ENCODE results near the gene ELOVL6. TPM values are rescaled to one million over a fixed set of nuclear protein-coding genes. Genes with fewer than 3 reads are reported as not detected.

ELOVL6 gene
- total and polyA plus RNA-seq, 10 of the 15 experiments (the other 5 are each of a cell fraction or from before 2014, with no cell fraction given), result 3.9 to 33.5 (median 8.1) TPM

- intact Hi-C loops (cut with micrococcal nuclease; ENCODE audit: unreplicated experiment), result loop anchor here (5.0 kb wide), 2 partner anchors 52 to 88 kb away; partner anchors contain the start of gene ELOVL6
- in situ Hi-C loops (cut with MboI), result no loop called here
- FAIRE-seq (no peak), ATAC-seq (no peak), DNase-seq (ENCODE audit: low read depth, low spot score) (no peak)
- H2AFZ ChIP-seq (ENCODE audit: control insufficient read depth, low read depth, low read length), result no peak overlapping the region
- H3K36me3 ChIP-seq (ENCODE audit: control insufficient read depth in 2 of 2, insufficient read depth in 2 of 2, low read length in 1 of 2), result no peaks in the 10 kb centered on the region
- no peak overlapping the region for H3K9ac ChIP-seq (ENCODE audit: control insufficient read depth, insufficient read depth, low read length)
- CTCF ChIA-PET, result interaction anchor here (1.0 kb wide), 1 partner anchor 10 kb away, joined by 4 read pairs; no protein-coding TSS in a partner anchor
- H3K4me3 ChIP-seq, result no peak overlapping the region
- SMC1A ChIA-PET (ENCODE audit: uncharacterized antibody, unreplicated experiment), result interaction anchor here (0.8 to 2.4 kb wide), 8 partner anchors 10 to 97 kb away, joined by 3 to 14 read pairs (median 4); no protein-coding TSS in a partner anchor
- H3K27me3 ChIP-seq (replicated peaks in 1 of 2; ENCODE audit: control insufficient read depth in 2 of 2, insufficient read depth in 2 of 2, low read length in 1 of 2), result no peaks in the 10 kb centered on the region
- H3K9me3 ChIP-seq (replicated peaks; ENCODE audit: control insufficient read depth, insufficient read depth, low read length), result no peaks in the 10 kb centered on the region
- H4K20me1 ChIP-seq (ENCODE audit: control insufficient read depth, insufficient read depth), result no peaks in the 10 kb centered on the region
- TF ChIP-seq CEBPZ (IDR thresholded peaks at IDR 0.05; ENCODE audit: low read depth, low read length) (no peak), FOXM1 (IDR thresholded peaks at IDR 0.05; ENCODE audit: low read depth, low read length) (no peak), ZBTB33 (IDR thresholded peaks at IDR 0.05) (no peak), RUNX3 (IDR thresholded peaks at IDR 0.05; ENCODE audit: low read length) (no peak), ZNF217 (IDR thresholded peaks at IDR 0.05) (no peak), POLR2AphosphoS5 (IDR thresholded peaks at IDR 0.05; ENCODE audit: low read length) (no peak), USF2 (IDR thresholded peaks at IDR 0.05; ENCODE audit: borderline replicate concordance, low read depth, low read length) (no peak), EZH2 (IDR thresholded peaks at IDR 0.05; ENCODE audit: borderline replicate concordance, control insufficient read depth, low read depth, low read length) (no peak), E4F1 (IDR thresholded peaks at IDR 0.05; ENCODE audit: borderline replicate concordance, partially characterized antibody) (no peak), ZNF384 (IDR thresholded peaks at IDR 0.05; ENCODE audit: borderline replicate concordance, low read depth, low read length) (no peak)
- no peaks in the 10 kb centered on the region for H3K79me2 ChIP-seq (ENCODE audit: control insufficient read depth, insufficient read depth, low read length)
- RAD21 ChIA-PET (ENCODE audit: unreplicated experiment), result interaction anchor here (1.0 to 3.0 kb wide), 4 partner anchors 10 to 95 kb away, joined by 3 to 14 read pairs (median 8); no protein-coding TSS in a partner anchor
- no peak overlapping the region for H3K27ac ChIP-seq (ENCODE audit: control insufficient read depth, insufficient read depth)
- POLR2A ChIA-PET, result no interaction called here
- WGBS (ENCODE audit: insufficient coverage, insufficient replicate concordance, low lambda C conversion rate, missing lambda C conversion rate), result 65% methylated on average over 3 of the region's 3 CpGs
- BruUV-seq (replicated peaks), result no TSS peak
- peaks cover 26% of the 10 kb centered on the region for H3K4me1 ChIP-seq (ENCODE audit: control insufficient read depth, insufficient read depth, low read length)
- no peak overlapping the region for H3K4me2 ChIP-seq (ENCODE audit: control insufficient read depth, insufficient read depth)
Measured at GRCh38 chr4:110109455-110109854, 89.0 kb downstream of the ELOVL6 start.
